Endodermal cell (in vitro differentiated cells): ENCODE results near the gene LRIT2. TPM values are rescaled to one million over a fixed set of nuclear protein-coding genes. Genes with fewer than 3 reads are reported as not detected.

Source experiments
- DNase-seq: peaks from one replicate; pipeline ENCODE4 v3.0.0-alpha.2; 2017
- H3K27ac ChIP-seq: 2 replicates; pipeline ENCODE4 v1.5.1; 2013; ENCODE audit warnings: mild to moderate bottlenecking, low read depth, low read length, moderate library complexity
- H3K27me3 ChIP-seq: 2 replicates; pipeline ENCODE4 v1.6.1; 2013; ENCODE audit warnings: mild to moderate bottlenecking, low read length, moderate library complexity; ENCODE audit not compliant: insufficient read depth, control insufficient read depth, poor library complexity, severe bottlenecking
- H3K36me3 ChIP-seq: 2 replicates; pipeline ENCODE4 v1.7.0; 2013; ENCODE audit warnings: mild to moderate bottlenecking, low read length, moderate library complexity; ENCODE audit not compliant: control insufficient read depth, insufficient read depth
- H3K4me1 ChIP-seq: one replicate; pipeline ENCODE4 v1.7.0; 2013; ENCODE audit warnings: low read length; ENCODE audit not compliant: control insufficient read depth, insufficient read depth
- H3K4me3 ChIP-seq: 2 replicates; pipeline ENCODE4 v1.5.1; 2013; ENCODE audit warnings: mild to moderate bottlenecking, low read length, moderate library complexity
- H3K9ac ChIP-seq: 2 replicates; pipeline ENCODE4 v1.6.1; 2013; ENCODE audit warnings: mild to moderate bottlenecking, low read length, moderate library complexity; ENCODE audit not compliant: poor library complexity, severe bottlenecking; ENCODE audit errors: extremely low read depth
- H3K9me3 ChIP-seq: 2 replicates; pipeline ENCODE4 v1.6.1; 2013; ENCODE audit warnings: mild to moderate bottlenecking, low read length, moderate library complexity; ENCODE audit not compliant: control insufficient read depth
- H3K27ac Mint-ChIP-seq: 2 replicates; pipeline ENCODE4 v1.8.0; 2020; ENCODE audit warnings: mixed read lengths
- H3K27me3 Mint-ChIP-seq: 2 replicates; pipeline ENCODE4 v1.8.0; 2021; ENCODE audit warnings: mild to moderate bottlenecking, mixed read lengths; ENCODE audit not compliant: insufficient read depth
- H3K36me3 Mint-ChIP-seq: 2 replicates; pipeline ENCODE4 v1.8.0; 2020; ENCODE audit warnings: low read depth, mixed read lengths
- H3K4me1 Mint-ChIP-seq: 2 replicates; pipeline ENCODE4 v1.8.0; 2020; ENCODE audit warnings: mixed read lengths
- H3K4me3 Mint-ChIP-seq: 2 replicates; pipeline ENCODE4 v1.8.0; 2020; ENCODE audit warnings: mild to moderate bottlenecking, moderate library complexity, mixed read lengths
- H3K9me3 Mint-ChIP-seq: 2 replicates; pipeline ENCODE4 v1.8.0; 2020; ENCODE audit warnings: mild to moderate bottlenecking, mixed read lengths
- WGBS, 2 experiments: methylation state at CpG; one replicate each; pipeline versions ENCODE4 v1.1.5 to v1.1.7; 2013; ENCODE audit warnings: missing lambda C conversion rate in 2 of 2, mixed read lengths in 1 of 2; ENCODE audit not compliant: insufficient coverage in 1 of 2, insufficient read length in 1 of 2; 5-methylcytosine and 5-hydroxymethylcytosine counted together
- total RNA-seq, 2 donors: library from RNA; stranded (reverse); fragmentation: NEBNext Ultra II Directional in 1 of 2; extraction: Animal tissue kit (Norgen Biotek cat#: 25700) in 1 of 2; gene quantifications; 2 replicates in 1 of 2; 3 replicates in 1 of 2; pipeline ENCODE4 v1.2.1, GENCODE V29; 2021
- TF ChIP-seq, protein P1 (sequence below): fragments of 200-600 bp; sonication (generic); conservative IDR thresholded peaks from 2 replicates; pipeline ENCODE4 v1.5.0; 2021; ENCODE audit warnings: antibody characterized with exemption, mild to moderate bottlenecking

The LRIT2 gene
- total RNA-seq, 2 donors from 2014 or later = not detected

DNA sequence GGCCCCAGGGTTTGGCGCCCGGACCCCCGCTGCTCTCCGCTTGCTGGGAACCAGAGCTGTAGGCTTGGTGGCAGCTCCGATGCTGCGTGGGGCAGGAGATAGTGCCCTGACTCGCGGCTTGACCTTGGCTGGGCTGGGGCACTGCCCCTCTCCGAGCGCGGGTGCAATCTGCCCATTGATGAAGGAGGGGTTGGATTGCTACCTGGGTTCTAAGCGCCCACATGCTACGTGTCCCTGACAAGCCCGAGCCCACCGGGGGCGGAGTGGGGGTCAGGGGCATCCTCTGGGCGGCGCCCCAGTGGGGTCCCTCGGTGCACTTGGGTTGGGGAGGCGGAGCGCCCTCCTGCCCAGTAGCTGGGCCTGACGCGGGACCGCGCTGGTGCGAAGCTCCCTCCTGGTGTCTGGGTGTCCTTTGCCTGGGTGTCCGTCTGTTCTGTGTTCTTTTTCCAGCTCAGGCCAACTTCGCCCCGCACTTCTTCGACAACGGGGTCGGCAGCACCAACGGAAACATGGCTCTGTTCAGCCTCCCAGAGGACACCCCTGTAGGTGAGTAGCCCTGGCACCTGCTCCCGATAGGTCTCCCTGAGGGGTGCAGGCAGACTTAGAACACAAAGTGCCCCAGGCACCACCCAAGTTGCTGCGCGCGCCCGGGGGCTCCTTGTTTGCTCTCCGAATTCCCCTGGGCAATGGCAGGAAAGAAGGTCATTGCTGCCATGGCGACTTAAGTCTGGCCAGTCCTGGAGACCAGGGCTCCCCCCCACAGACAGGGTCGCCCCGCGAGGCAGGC is 30.1 kb downstream of the LRIT2 start:
- H3K27ac Mint-ChIP-seq = no peak overlapping the region
- 41 to 43% methylated on average over 23 to 43 of the region's 43 CpGs for WGBS, 2 experiments
- no peak overlapping the region for H3K9ac ChIP-seq
- H3K4me1 ChIP-seq = no peaks in the 10 kb centered on the region
- H3K27me3 ChIP-seq = peaks cover 95% of the 10 kb centered on the region
- no peaks in the 10 kb centered on the region for H3K9me3 ChIP-seq
- no peak overlapping the region for H3K27ac ChIP-seq
- peaks cover 11% of the 10 kb centered on the region for H3K4me1 Mint-ChIP-seq
- peak overlapping the region; percentile 45 for H3K4me3 Mint-ChIP-seq
- peak overlapping the region; percentile 39 for H3K4me3 ChIP-seq
- no peaks in the 10 kb centered on the region for H3K9me3 Mint-ChIP-seq
- no peaks in the 10 kb centered on the region for H3K36me3 ChIP-seq
- no peaks in the 10 kb centered on the region for H3K36me3 Mint-ChIP-seq
- TF ChIP-seq, protein P1, sequence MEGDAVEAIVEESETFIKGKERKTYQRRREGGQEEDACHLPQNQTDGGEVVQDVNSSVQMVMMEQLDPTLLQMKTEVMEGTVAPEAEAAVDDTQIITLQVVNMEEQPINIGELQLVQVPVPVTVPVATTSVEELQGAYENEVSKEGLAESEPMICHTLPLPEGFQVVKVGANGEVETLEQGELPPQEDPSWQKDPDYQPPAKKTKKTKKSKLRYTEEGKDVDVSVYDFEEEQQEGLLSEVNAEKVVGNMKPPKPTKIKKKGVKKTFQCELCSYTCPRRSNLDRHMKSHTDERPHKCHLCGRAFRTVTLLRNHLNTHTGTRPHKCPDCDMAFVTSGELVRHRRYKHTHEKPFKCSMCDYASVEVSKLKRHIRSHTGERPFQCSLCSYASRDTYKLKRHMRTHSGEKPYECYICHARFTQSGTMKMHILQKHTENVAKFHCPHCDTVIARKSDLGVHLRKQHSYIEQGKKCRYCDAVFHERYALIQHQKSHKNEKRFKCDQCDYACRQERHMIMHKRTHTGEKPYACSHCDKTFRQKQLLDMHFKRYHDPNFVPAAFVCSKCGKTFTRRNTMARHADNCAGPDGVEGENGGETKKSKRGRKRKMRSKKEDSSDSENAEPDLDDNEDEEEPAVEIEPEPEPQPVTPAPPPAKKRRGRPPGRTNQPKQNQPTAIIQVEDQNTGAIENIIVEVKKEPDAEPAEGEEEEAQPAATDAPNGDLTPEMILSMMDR = no peak
- H3K27me3 Mint-ChIP-seq = peaks cover 86% of the 10 kb centered on the region
- peak; percentile 59 for DNase-seq

DNA sequence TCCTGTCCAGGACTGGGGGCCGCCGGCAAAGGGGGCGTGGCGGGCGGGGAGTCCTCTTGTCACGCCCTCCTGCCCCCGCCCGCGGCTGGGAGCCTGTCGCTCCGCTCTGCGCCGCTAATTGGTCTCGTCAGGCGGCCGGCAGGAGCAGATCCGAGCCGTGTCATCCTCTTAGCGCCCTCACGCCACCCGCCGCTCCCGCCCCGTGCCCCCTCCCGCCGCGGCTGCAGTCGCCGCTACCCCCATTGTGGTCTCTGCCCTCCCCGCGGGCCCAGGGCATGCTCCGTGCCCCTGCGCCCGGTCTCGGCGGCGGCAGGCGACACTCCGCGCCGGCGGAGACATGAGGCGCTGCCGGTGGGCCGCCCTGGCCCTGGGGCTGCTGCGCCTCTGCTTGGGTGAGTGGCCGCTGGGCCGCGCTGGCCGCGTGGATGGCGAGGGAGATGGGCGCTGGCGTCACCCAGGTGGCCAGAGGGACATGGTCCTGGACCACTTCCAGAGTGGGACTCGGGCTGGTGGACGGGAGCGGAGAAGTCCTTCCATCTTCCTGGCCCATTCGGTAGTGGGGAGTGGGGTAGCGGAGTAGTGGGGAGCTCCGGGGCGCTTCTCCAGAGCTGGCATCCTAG is 30.8 kb downstream of the LRIT2 start, which contains the start of gene CDHR1:
CDHR1 (plus strand) TSS at position 114 of the 620 bp plus-strand sequence; CDS start at position 338, 224 bp downstream.
- peaks cover 11% of the 10 kb centered on the region for H3K4me1 Mint-ChIP-seq
- no peaks in the 10 kb centered on the region for H3K36me3 Mint-ChIP-seq
- 2% methylated on average over 14 to 61 of the region's 61 CpGs for WGBS, 2 experiments
- H3K27ac ChIP-seq = no peak within 1 kb of the TSS
- H3K4me3 ChIP-seq = peak within 1 kb of the TSS; percentile 39
- H3K9ac ChIP-seq = no peak within 1 kb of the TSS
- no peaks in the 10 kb centered on the region for H3K4me1 ChIP-seq
- H3K9me3 Mint-ChIP-seq = no peaks in the 10 kb centered on the region
- no peak within 1 kb of the TSS for H3K27ac Mint-ChIP-seq
- DNase-seq = peak; percentile 89
- TF ChIP-seq, protein P1 = peak; percentile 13
- no peaks in the 10 kb centered on the region for H3K9me3 ChIP-seq
- peaks cover 87% of the 10 kb centered on the region for H3K27me3 Mint-ChIP-seq
- peak within 1 kb of the TSS; percentile 45 for H3K4me3 Mint-ChIP-seq
- no peaks in the 10 kb centered on the region for H3K36me3 ChIP-seq
- H3K27me3 ChIP-seq = peaks cover 94% of the 10 kb centered on the region

DNA sequence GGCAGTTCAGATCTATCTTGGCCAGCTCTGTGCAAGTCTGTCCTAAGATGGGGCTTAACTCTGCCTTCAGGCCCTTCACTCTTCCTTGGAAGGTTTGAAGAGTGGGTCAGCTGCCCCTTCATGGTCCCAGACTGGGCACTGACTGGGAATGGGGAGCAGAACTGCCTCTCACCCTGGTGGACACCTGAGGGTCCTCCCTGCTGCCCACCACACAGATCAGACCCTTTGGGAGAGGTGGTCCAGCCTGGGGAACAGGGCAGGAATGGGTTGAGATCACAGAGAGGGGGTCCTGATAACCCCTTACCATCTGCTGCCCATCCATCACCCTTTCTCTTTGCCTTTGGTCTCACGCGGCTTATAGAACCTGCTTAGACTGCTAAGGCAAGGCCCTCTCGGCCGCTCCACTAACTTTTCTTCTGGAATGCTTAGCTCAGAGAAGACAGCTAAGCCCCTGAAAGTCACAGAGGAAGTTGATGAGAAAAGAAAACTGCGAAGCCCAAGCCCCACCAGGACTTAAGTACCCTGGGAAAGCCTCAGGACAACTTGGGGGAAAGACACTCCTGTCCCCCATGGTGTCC is 31.4 kb downstream of the LRIT2 start:
- Mint-ChIP-seq H3K27me3 (peaks cover 87% of the 10 kb centered on the region), H3K4me3 (peak overlapping the region; percentile 45), H3K27ac (no peak overlapping the region), H3K36me3 (no peaks in the 10 kb centered on the region), H3K4me1 (peaks cover 11% of the 10 kb centered on the region), H3K9me3 (no peaks in the 10 kb centered on the region)
- Histone ChIP-seq H3K36me3 (no peaks in the 10 kb centered on the region), H3K9me3 (no peaks in the 10 kb centered on the region), H3K4me3 (peak overlapping the region; percentile 39), H3K27me3 (peaks cover 90% of the 10 kb centered on the region), H3K27ac (no peak overlapping the region), H3K9ac (no peak overlapping the region), H3K4me1 (no peaks in the 10 kb centered on the region)
- TF ChIP-seq, protein P1 = no peak
- no peak for DNase-seq
- WGBS, 2 experiments = 47 to 74% methylated on average over 4 to 5 of the region's 5 CpGs
